Gastrocnemius medialis (tissue), 4 donors: ENCODE data around the gene SERINC2.
"Not testable (repeated sequence)": the region's sequence is repeated elsewhere in the genome, so short reads cannot be mapped to it uniquely, and the experiment has no call there.

Experiments
- CTCF ChIP-seq, 5 experiments: fragments of 450-650 bp in 3 of 5; fragments of 200-600 bp in 2 of 5; sonication (generic) in 2 of 5; IDR thresholded peaks in 4 of 5; conservative IDR thresholded peaks in 1 of 5; 1 replicate in 4 of 5; 2 replicates in 1 of 5; pipeline ENCODE4 v1.5.1; 2016 to 2019; ENCODE audit warnings: antibody characterized with exemption in 5 of 5, mild to moderate bottlenecking in 3 of 5, moderate library complexity in 3 of 5
- POLR2A ChIP-seq, 2 donors: fragments of 450-650 bp; IDR thresholded peaks; one replicate each; pipeline ENCODE4 v1.6.1; 2017; ENCODE audit warnings: antibody characterized with exemption in 2 of 2, mild to moderate bottlenecking in 2 of 2, moderate library complexity in 2 of 2

DNA sequence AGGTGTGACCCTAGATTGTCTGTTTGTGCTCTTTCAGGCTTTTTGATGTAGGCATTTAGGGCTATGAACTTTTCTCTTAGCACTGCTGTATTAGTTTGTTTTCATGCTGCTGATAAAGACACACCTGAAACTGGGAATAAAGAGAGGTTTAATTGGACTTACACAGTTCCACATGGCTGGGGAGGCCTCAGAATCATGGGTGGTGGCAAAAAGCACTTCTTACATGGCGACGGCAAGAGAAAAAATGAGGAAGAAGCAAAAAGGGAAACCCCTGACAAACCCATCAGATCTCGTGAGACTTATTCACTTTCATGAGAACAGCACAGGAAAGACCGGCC, 59.3 kb downstream of the SERINC2 start:
- not testable (repeated sequence) for TF ChIP-seq CTCF (IDR thresholded peaks at IDR 0.05 in 4 of 5, conservative IDR thresholded peaks at IDR 0.05 in 1 of 5); POLR2A (IDR thresholded peaks at IDR 0.05)
